Suprapubic skin (tissue), 4 donors: ENCODE data around the gene KCNIP3.

Experiments
- CTCF ChIP-seq, 2 donors: fragments of 200-600 bp in 1 of 2; fragments of 450-650 bp in 1 of 2; sonication (generic) in 1 of 2; IDR thresholded peaks; one replicate each; pipeline ENCODE4 v1.5.1; 2016 to 2019; ENCODE audit warnings: antibody characterized with exemption in 2 of 2, mild to moderate bottlenecking in 1 of 2, moderate library complexity in 1 of 2
- EP300 ChIP-seq: sonication (generic); formaldehyde crosslinking; IDR thresholded peaks from one replicate; pipeline ENCODE4 v1.6.1; 2017; ENCODE audit warnings: antibody characterized with exemption
- POLR2A ChIP-seq, 2 donors: fragments of 450-650 bp; IDR thresholded peaks; one replicate each; pipeline ENCODE4 v1.6.1; 2017; ENCODE audit warnings: antibody characterized with exemption in 2 of 2, mild to moderate bottlenecking in 2 of 2, moderate library complexity in 2 of 2
- POLR2AphosphoS5 ChIP-seq, 3 donors: sonication (generic); formaldehyde crosslinking; IDR thresholded peaks; one replicate each; pipeline ENCODE4 v1.6.1; 2017; ENCODE audit warnings: antibody characterized with exemption in 3 of 3

GRCh38 chr2:95347681-95348608, 50.8 kb downstream of the KCNIP3 start:
- TF ChIP-seq POLR2A (IDR thresholded peaks at IDR 0.05) (no peak), CTCF (IDR thresholded peaks at IDR 0.05) (no peak), EP300 (no peak), POLR2AphosphoS5 (IDR thresholded peaks at IDR 0.05) (no peak)
